Caki2 (cell line): Measurements from ENCODE around the gene MICAL3. TPM values are rescaled to one million over a fixed set of nuclear protein-coding genes. Genes with fewer than 3 reads are reported as not detected.

Experiments used
- DNase-seq: peaks from one replicate; pipeline ENCODE4 v3.0.0-alpha.2; 2015; ENCODE audit warnings: low read depth
- in situ Hi-C: cut with HindIII; loops from 2 replicates; pipeline ENCODE4 v1.10.0; 2016; ENCODE audit warnings: low sequenced_read_pairs, low pct_unique_long_range_greater_than_20kb, mixed read lengths
- total RNA-seq: library from RNA; depleted of rRNA; stranded (reverse); fragments of >200 nt; shearing (Covaris generic); gene quantifications from 2 replicates; pipeline ENCODE4 v1.2.3, GENCODE V29; 2014; ENCODE audit warnings: low replicate concordance

Gene MICAL3
- total RNA-seq, 1 experiment from 2014 or later = 14.5 TPM

DNA sequence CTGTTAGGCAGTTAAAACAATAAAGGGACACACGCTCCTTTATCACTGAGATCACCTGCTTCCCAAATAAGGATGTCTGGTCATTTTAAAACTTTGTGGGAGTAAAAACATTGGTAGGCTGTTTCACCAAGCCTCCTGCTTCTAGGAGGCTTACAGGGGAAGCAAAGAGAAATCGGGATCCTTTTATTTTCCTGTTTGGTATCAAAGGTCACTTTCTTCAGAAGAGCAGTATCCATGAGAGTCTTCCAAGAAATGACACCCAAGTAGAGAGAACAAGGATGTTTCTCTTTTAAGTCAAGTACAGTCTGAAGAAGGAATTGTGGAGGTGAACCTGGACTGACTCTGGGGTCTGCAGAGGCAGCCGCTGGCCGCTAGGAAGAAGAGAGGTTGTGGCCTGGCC, 213.2 kb downstream of the MICAL3 start:
- in situ Hi-C loops = no loop called here

DNA sequence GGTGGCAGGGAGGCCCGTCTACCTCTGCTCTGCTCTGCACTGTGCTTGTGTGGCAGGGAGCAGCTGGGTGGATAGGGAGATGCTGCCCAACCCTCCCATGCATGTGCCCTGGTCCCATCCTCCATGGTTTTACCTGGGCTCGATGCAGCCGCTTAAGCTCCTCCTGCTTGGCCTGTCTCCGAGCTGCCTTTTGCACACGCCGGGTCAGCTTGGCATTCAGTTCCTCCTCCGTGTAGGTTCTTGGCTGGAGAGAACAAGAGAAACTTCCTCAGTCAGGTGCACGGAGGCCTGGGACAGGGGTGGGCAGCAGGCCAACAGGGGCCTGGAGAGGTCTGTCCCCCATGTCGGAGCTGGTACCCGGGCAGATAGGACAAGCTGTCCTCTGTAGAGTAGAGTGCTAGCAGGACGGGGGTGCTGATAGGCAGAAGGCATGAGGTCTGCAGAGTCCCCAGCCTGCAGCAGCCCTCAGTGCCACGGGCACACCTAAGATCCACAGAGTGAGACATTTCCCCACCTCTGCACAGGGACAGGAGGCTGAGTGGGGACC, 213.7 kb downstream of the MICAL3 start:
- in situ Hi-C loops = no loop called here
- DNase-seq = no peak

More for the DNA sequence above, 213.2 kb downstream of the MICAL3 start:
- DNase-seq = no peak

GRCh38 chr22:17808693-17809403, 215.5 kb downstream of the MICAL3 start:
- no peak for DNase-seq
- in situ Hi-C loops = no loop called here

DNA sequence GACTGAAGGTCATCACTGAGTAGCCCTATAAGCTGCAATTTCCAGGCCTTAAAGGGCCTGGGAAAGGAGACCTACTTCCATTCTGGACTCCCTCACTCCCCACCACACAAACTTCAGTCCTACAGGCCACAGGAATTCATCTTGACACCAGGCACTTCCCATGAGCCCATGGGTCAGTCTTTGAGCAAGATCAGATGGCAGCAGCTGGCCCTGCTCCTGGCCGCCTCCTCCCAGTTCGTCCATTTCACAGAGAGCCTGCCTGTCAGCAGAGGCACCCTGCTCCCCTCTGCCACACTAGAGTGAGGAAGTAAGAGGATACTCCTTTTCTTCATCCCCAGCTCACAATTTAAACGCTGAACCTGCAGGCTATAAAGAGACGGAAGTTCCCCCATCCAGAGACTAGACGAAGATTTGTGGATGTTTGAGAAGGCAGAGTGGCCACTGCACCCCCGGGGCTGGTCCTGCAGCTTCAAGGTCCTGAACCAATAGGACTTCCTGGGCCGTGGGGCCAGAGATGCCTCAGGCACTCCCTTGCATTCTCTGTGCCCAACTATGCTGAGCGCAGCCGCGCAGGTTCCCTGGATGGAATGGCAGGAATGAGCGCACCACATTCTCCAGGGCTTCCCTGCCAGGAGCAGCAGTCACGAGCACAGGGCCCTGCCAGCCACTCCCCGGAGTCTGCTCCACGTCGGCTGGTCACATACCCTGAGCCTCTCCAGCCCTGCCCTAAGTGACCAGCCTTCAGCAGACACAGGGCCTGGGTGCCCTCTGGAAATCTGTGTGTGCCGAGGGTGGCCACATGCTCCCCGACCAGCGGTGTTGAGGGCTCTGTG, 216.6 kb downstream of the MICAL3 start:
- in situ Hi-C loops = no loop called here
- no peak for DNase-seq

DNA sequence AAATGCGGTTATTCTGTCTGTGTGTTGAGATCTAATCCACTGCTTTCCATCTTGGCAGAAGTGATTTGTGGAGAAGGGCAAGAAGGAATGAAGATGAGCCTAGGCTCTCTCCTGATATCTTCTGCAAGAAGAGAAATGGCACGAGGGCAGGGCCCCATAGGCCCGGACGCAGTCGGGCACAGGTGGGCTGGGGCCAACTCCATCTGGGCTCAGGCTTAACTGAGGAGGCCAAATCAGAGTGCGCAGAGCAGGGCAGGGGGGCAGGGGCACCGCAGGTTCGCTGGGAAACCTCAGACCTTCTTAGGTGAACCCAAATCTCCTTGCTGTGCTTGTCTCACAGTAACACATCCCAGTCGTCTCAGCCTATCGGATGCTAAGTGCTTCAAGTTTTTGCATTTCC, 217.3 kb downstream of the MICAL3 start:
- DNase-seq = no peak
- in situ Hi-C loops = no loop called here

DNA sequence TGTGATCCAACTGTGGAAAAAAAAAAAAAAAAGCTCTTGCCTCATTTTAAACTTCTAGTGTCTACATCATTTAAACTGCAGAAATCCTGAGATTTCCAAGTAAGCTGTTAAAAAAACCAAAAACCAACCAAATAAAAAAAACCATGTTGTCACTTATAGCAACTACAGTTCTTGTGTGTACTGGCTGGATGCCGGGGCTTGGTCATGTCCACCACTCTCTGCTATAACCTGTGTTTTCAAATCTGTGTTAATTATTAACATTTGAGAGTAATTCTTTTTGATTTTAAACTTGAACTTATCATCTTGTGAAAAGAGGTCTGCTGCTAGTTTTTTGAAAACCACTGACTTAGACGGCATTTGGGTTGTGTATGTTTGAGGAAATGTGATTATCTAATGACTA, 217.9 kb downstream of the MICAL3 start:
- DNase-seq = no peak
- in situ Hi-C loops = no loop called here

DNA sequence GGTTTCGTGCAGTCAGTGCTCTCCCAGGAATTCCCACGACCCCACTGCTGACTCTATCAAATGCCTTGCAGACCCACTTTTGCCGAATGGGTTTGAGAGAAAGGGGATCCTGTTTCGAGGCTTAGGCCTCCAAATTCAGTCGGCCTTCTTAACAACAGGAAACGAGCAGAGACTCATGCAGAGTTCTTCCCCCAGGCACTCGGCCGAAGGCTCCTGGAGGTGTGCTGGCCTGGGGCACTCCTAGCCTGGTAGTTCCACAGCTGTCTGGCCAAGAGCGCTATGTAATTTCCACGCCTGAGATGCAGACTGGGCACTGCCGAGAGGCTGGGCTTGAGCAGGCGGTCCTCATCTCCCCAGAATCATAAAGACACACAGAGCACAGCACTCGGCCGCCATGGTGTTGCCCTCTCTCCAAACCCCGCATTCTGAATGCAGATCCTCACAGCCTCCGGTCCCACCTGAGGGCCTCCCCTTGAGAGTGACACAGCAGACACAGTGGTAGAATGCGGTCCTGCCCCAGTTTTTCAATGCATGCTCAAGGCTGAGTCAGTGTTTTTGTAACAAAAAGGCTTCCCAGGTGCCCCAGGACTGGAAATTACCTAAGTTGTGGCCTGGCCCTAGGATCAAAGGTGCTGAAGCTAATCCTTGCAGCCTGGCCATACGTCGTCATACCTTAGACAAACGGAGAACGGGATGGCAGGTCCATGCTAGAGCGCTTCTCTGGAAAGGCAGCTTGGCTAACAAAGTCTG, 219.9 kb downstream of the MICAL3 start:
- in situ Hi-C loops = no loop called here
- peak; percentile 53 for DNase-seq

GRCh38 chr22:17803609-17804270, 220.6 kb downstream of the MICAL3 start:
- no peak for DNase-seq
- in situ Hi-C loops = no loop called here

DNA sequence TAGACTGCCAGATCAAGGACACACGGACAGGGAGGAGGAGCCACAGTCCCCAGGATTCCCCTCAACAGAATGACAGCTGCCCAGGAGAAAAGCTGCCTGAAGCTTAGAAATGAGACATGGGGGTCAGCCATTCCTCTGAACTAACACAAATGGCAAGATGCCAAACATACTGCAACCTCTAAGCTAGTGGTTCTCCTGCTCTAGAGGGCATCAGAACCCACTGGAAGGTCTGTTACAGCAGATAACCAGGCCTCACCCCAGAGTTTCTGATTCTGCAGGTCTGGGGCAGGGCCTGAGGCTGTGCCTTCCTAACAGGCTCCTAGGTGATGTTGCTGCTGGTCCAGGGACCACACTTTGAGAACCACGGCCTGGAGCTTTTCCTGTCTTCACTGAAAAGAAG, 221.5 kb downstream of the MICAL3 start:
- in situ Hi-C loops = no loop called here
- no peak for DNase-seq

DNA sequence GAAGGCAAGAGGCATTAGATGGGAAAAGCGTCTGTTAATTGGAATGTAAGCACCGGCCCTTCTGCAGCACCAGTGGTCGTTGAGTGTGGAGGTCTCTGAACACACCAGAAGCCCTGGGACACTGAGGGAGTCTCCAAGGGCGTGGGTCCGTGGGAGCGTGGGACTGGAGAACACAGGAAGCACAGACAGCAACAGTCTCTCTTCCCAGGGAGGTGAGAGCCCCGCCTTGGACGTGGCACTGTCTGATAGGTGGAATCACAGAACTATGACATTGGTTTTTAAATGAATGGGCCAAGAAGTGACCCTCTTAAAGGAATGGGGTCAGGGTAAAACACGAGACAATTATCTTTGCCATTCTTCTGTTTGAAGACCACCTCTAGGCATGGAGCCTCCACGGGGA, 221.9 kb downstream of the MICAL3 start:
- in situ Hi-C loops = no loop called here
- DNase-seq = no peak

- in situ Hi-C loops = no loop called here
- no peak for DNase-seq
Observed at GRCh38 chr22:17797721-17798559, 226.4 kb downstream of the MICAL3 start.

GRCh38 chr22:17796695-17797094, 227.7 kb downstream of the MICAL3 start:
- DNase-seq = no peak
- in situ Hi-C loops = no loop called here

- in situ Hi-C loops = no loop called here
- no peak for DNase-seq
Observed at GRCh38 chr22:17795661-17796548, 228.5 kb downstream of the MICAL3 start.

DNA sequence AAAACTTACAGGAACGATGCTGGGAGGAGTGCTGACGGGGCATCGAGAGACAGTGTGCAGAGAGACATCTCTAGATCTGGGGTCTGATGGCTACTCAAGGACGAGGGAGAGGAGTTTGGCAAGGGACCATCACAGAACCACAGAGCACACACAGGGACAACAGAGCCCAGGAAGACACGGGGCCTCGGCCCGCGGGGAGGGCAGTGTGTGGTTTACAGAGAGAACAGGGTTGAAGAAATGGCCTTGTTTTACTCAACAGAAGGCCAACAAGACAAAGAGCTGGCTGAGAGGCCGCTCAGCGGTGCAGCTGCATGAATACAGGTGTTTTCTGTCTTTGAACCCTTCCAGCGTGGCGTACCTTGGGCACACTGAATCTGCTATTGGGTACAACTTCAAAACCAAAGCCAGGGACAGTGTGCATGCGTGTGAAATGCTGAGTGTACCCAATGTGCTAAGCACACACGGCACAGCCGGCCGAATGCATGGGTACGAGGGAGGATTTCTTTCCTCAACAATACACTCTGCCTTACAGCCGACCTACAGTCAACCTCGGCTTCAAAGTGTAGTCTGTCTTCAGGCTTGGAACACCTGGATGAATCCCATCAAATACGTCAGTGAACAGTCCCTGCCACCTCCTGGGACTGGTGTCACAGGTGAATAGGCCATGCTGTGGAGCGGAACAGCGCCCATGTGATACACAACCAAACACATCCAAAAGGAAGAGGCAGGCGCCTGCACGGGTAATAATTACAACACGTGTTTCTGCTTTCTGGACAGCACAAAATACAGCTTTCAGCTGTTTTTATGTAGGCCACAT, 229.4 kb downstream of the MICAL3 start:
- in situ Hi-C loops = no loop called here
- DNase-seq = no peak

DNA sequence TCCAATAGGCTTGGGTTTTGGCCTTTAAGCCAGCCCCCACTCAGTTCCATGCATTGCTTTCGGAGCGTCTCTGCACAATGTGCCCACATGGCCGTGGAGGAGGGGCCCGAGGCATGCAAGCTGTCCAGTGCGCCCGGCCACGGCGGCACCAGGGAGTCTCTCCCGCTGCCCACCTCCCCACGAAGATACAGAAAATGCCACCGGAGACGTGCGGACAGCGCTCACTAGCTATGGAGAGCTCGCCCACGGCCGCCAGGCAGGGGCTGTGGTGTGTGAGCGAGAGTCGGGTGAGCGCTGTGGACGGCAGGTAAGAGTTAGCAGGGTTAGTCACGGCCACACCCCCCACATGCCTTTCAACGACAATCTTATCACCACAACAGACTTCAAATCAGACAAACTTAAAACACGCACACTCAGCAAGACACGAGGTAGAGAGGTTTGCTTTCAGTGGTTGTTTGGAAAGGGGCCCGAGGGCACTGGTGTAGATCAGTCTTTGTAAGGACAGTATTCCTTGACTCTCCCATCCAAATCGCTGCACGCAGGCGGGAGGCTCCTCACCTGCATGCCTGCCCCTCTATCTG, 231.4 kb downstream of the MICAL3 start:
- in situ Hi-C loops = no loop called here
- no peak for DNase-seq
